Liver (tissue), 9 donors: ENCODE measurements around the gene CD19. TPM values are rescaled to one million over a fixed set of nuclear protein-coding genes. Genes with fewer than 3 reads are reported as not detected.

Experiments used
- DNase-seq: peaks from one replicate; pipeline ENCODE4 v3.0.0-alpha.2; 2017; ENCODE audit warnings: low spot score
- H3K27ac ChIP-seq, 2 donors: one replicate each; pipeline ENCODE4 v1.7.0; 2013; ENCODE audit warnings: inconsistent platforms in 2 of 2, low read length in 2 of 2, control low read depth in 1 of 2, low read depth in 1 of 2, mild to moderate bottlenecking in 1 of 2
- H3K27me3 ChIP-seq, 4 donors: one replicate each; pipeline versions ENCODE4 v1.6.1 to v1.7.0; 2013; ENCODE audit warnings: low read length in 3 of 4, inconsistent platforms in 1 of 4, mild to moderate bottlenecking in 1 of 4, moderate library complexity in 1 of 4; ENCODE audit not compliant: control insufficient read depth in 4 of 4, insufficient read depth in 4 of 4
- H3K36me3 ChIP-seq, 4 donors: one replicate each; pipeline versions ENCODE4 v1.6.1 to v1.7.0; 2013; ENCODE audit warnings: low read length in 3 of 4, mild to moderate bottlenecking in 3 of 4, low read depth in 1 of 4, moderate library complexity in 1 of 4; ENCODE audit not compliant: control insufficient read depth in 4 of 4, insufficient read depth in 3 of 4
- H3K4me1 ChIP-seq, 4 donors: one replicate each; pipeline versions ENCODE4 v1.6.1 to v1.7.0; 2013; ENCODE audit warnings: low read length in 3 of 4, mild to moderate bottlenecking in 3 of 4, moderate library complexity in 1 of 4; ENCODE audit not compliant: control insufficient read depth in 4 of 4, insufficient read depth in 4 of 4
- H3K4me3 ChIP-seq, 3 donors: one replicate each; pipeline versions ENCODE4 v1.6.1 to v1.7.0; 2013; ENCODE audit warnings: low read length in 3 of 3, control low read depth in 1 of 3, low read depth in 1 of 3, mild to moderate bottlenecking in 1 of 3
- H3K9ac ChIP-seq, 2 donors: one replicate each; pipeline ENCODE4 v1.7.0; 2013; ENCODE audit warnings: low read length in 2 of 2, mild to moderate bottlenecking in 2 of 2, moderate library complexity in 2 of 2, control low read depth in 1 of 2, low read depth in 1 of 2
- H3K9me3 ChIP-seq, 4 donors: one replicate each; pipeline versions ENCODE4 v1.6.1 to v1.7.0; 2013; ENCODE audit warnings: low read length in 3 of 4; ENCODE audit not compliant: control insufficient read depth in 4 of 4
- ATF3 ChIP-seq: IDR thresholded peaks from 2 replicates; pipeline ENCODE4 v1.6.1; 2016; ENCODE audit warnings: antibody characterized with exemption
- EGR1 ChIP-seq, 2 donors: IDR thresholded peaks; 2 replicates each; pipeline ENCODE4 v1.6.1; 2016 to 2018; ENCODE audit warnings: antibody characterized with exemption in 2 of 2, low read depth in 2 of 2
- FOXA1 ChIP-seq: IDR thresholded peaks from 2 replicates; pipeline ENCODE4 v1.6.1; 2016; ENCODE audit warnings: antibody characterized with exemption
- FOXA2 ChIP-seq: IDR thresholded peaks from 2 replicates; pipeline ENCODE4 v1.6.1; 2016; ENCODE audit warnings: antibody characterized with exemption
- NR2F2 ChIP-seq: IDR thresholded peaks from 2 replicates; pipeline ENCODE4 v1.6.1; 2016; ENCODE audit warnings: antibody characterized with exemption
- RAD21 ChIP-seq, 2 donors: IDR thresholded peaks; 2 replicates each; pipeline ENCODE4 v1.6.1; 2016; ENCODE audit warnings: antibody characterized with exemption in 2 of 2, mild to moderate bottlenecking in 2 of 2
- RXRA ChIP-seq, 2 donors: IDR thresholded peaks; 2 replicates each; pipeline ENCODE4 v1.6.1; 2017 to 2018; ENCODE audit warnings: antibody characterized with exemption in 2 of 2, mild to moderate bottlenecking in 1 of 2
- SP1 ChIP-seq: IDR thresholded peaks from 2 replicates; pipeline ENCODE4 v1.6.1; 2018; ENCODE audit warnings: antibody characterized with exemption, mild to moderate bottlenecking
- TAF1 ChIP-seq: conservative IDR thresholded peaks from 2 replicates; pipeline ENCODE4 v1.6.1; 2016; ENCODE audit warnings: antibody characterized with exemption, mild to moderate bottlenecking
- WGBS: extraction: QIAGEN DNeasy Blood & Tissue Kit; methylation state at CpG from one replicate; pipeline ENCODE4 v1.1.7; 2013; 5-methylcytosine and 5-hydroxymethylcytosine counted together
- polyA plus RNA-seq, 2 donors: library from polyadenylated mRNA; stranded (reverse) in 1 of 2; unstranded in 1 of 2; fragments of 200-250 nt in 1 of 2; fragments of >200 nt in 1 of 2; fragmentation: Nextera tagmentation in 1 of 2; extraction: Ambion mirVana in 1 of 2; gene quantifications; one replicate each; pipeline versions ENCODE4 v1.2.1 to v1.2.3, GENCODE V29; 2013 to 2015
- total RNA-seq, 2 donors: library from RNA; depleted of rRNA; stranded (reverse); fragments of >200 nt; gene quantifications; one replicate each; pipeline ENCODE4 v1.2.3, GENCODE V29; 2014
- TF ChIP-seq, protein P1 (sequence below): IDR thresholded peaks from 2 replicates; pipeline ENCODE4 v1.6.1; 2016; ENCODE audit warnings: antibody characterized with exemption
- TF ChIP-seq, protein P2 (sequence below): IDR thresholded peaks from 2 replicates; pipeline ENCODE4 v1.6.1; 2016; ENCODE audit warnings: antibody characterized with exemption, mild to moderate bottlenecking
- TF ChIP-seq, protein P3 (sequence below): fragments of 150-350 bp; IDR thresholded peaks from 2 replicates; pipeline ENCODE4 v1.5.1; 2017; ENCODE audit warnings: improper control_type of control experiment, low read depth, low read length; ENCODE audit not compliant: missing input control
- TF ChIP-seq, protein P4 (sequence below): IDR thresholded peaks from 2 replicates; pipeline ENCODE4 v1.6.1; 2016; ENCODE audit warnings: antibody characterized with exemption
- donor health status: healthy.
- donor health status: healthy.
- donor health status: healthy.
- donor health status: healthy.
- donor health status: healthy.

CD19 gene
- total and polyA plus RNA-seq, 4 donors = 0.08 to 1.2 (median 0.49) TPM

DNA sequence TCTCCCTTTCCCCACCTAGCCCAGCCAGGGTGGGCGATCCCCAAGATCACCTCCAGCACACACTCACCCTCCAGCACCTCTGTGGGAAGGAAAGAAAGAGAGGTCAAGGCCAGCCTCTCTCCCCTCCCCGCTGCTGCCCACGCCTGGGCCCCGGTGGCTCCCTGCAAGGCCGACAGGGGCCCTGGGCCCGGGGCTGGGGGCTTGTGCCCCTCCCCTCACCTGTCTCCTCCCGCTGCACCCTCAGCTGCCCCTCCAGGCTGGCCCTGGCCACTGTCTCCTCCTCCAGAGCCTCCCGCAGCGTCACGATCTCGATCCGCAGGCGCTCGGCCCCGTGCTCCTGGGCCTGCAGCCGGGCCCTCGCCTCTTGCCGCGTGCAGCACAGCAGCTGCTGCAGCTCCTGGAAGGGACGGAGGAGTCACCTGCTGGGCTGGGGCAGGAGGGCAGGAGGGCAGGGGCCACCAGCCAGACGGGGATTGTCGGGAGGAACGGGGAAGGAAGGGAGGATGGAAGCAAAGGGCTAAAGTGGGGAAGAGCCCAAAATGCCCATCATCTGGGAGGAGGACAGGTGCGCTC lies 25.9 kb upstream of the CD19 start:
- Histone ChIP-seq H3K27me3 (no peaks in the 10 kb centered on the region), H3K27ac (no peak overlapping the region), H3K9me3 (no peaks in the 10 kb centered on the region), H3K36me3 (peaks cover 0 to 18% (median 11%) of the 10 kb centered on the region in 4 donors), H3K4me3 (no peak overlapping the region), H3K4me1 (no peaks in the 10 kb centered on the region), H3K9ac (no peak overlapping the region)
- WGBS = 94% methylated on average over 24 of the region's 24 CpGs
- TF ChIP-seq ATF3 (no peak), TAF1 (no peak), EGR1 (IDR thresholded peaks at IDR 0.05; ENCODE audit: low read depth in 2 of 2) (no peak), FOXA2 (no peak), RXRA (IDR thresholded peaks at IDR 0.05) (no peak), NR2F2 (no peak), RAD21 (IDR thresholded peaks at IDR 0.05) (no peak), SP1 (no peak), FOXA1 (no peak)
- TF ChIP-seq, protein P1, sequence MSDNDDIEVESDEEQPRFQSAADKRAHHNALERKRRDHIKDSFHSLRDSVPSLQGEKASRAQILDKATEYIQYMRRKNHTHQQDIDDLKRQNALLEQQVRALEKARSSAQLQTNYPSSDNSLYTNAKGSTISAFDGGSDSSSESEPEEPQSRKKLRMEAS = no peak
- TF ChIP-seq, protein P2, sequence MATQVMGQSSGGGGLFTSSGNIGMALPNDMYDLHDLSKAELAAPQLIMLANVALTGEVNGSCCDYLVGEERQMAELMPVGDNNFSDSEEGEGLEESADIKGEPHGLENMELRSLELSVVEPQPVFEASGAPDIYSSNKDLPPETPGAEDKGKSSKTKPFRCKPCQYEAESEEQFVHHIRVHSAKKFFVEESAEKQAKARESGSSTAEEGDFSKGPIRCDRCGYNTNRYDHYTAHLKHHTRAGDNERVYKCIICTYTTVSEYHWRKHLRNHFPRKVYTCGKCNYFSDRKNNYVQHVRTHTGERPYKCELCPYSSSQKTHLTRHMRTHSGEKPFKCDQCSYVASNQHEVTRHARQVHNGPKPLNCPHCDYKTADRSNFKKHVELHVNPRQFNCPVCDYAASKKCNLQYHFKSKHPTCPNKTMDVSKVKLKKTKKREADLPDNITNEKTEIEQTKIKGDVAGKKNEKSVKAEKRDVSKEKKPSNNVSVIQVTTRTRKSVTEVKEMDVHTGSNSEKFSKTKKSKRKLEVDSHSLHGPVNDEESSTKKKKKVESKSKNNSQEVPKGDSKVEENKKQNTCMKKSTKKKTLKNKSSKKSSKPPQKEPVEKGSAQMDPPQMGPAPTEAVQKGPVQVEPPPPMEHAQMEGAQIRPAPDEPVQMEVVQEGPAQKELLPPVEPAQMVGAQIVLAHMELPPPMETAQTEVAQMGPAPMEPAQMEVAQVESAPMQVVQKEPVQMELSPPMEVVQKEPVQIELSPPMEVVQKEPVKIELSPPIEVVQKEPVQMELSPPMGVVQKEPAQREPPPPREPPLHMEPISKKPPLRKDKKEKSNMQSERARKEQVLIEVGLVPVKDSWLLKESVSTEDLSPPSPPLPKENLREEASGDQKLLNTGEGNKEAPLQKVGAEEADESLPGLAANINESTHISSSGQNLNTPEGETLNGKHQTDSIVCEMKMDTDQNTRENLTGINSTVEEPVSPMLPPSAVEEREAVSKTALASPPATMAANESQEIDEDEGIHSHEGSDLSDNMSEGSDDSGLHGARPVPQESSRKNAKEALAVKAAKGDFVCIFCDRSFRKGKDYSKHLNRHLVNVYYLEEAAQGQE = no peak
- TF ChIP-seq, protein P3, sequence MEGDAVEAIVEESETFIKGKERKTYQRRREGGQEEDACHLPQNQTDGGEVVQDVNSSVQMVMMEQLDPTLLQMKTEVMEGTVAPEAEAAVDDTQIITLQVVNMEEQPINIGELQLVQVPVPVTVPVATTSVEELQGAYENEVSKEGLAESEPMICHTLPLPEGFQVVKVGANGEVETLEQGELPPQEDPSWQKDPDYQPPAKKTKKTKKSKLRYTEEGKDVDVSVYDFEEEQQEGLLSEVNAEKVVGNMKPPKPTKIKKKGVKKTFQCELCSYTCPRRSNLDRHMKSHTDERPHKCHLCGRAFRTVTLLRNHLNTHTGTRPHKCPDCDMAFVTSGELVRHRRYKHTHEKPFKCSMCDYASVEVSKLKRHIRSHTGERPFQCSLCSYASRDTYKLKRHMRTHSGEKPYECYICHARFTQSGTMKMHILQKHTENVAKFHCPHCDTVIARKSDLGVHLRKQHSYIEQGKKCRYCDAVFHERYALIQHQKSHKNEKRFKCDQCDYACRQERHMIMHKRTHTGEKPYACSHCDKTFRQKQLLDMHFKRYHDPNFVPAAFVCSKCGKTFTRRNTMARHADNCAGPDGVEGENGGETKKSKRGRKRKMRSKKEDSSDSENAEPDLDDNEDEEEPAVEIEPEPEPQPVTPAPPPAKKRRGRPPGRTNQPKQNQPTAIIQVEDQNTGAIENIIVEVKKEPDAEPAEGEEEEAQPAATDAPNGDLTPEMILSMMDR = no peak
- TF ChIP-seq, protein P4, sequence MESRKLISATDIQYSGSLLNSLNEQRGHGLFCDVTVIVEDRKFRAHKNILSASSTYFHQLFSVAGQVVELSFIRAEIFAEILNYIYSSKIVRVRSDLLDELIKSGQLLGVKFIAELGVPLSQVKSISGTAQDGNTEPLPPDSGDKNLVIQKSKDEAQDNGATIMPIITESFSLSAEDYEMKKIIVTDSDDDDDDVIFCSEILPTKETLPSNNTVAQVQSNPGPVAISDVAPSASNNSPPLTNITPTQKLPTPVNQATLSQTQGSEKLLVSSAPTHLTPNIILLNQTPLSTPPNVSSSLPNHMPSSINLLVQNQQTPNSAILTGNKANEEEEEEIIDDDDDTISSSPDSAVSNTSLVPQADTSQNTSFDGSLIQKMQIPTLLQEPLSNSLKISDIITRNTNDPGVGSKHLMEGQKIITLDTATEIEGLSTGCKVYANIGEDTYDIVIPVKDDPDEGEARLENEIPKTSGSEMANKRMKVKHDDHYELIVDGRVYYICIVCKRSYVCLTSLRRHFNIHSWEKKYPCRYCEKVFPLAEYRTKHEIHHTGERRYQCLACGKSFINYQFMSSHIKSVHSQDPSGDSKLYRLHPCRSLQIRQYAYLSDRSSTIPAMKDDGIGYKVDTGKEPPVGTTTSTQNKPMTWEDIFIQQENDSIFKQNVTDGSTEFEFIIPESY = no peak
- DNase-seq = no peak
